ENCODE results near the gene MYLK4.

MYLK4 gene

DNA sequence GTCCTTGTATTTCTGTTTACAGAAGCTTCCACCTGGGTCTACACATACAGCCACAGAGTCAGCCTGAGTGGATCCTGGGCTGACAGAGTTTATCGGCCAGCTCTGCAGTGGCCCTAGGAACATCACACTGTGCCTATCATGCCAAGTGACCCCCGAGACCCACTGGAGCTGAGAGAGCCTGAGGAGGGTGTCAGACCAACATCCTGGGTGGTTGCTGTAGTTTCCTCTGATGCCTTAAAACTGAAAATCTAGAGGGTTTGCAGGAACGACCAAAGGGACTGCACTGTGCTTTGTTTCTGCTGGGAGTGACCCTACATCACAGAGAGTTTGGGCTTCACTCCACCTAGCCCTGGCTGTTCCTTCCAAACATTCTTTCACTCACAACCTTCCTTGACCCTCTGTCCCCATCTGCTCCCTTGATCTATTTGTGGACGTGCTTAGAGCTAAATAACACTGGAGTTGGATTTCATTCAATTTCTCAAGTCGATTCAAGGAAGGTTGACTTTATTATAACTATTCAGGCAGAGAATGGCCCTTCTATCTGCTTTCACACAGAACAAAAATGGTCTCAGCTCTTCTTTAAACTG lies 18.1 kb downstream of the MYLK4 start:
- DNase-seq, result no peak

DNA sequence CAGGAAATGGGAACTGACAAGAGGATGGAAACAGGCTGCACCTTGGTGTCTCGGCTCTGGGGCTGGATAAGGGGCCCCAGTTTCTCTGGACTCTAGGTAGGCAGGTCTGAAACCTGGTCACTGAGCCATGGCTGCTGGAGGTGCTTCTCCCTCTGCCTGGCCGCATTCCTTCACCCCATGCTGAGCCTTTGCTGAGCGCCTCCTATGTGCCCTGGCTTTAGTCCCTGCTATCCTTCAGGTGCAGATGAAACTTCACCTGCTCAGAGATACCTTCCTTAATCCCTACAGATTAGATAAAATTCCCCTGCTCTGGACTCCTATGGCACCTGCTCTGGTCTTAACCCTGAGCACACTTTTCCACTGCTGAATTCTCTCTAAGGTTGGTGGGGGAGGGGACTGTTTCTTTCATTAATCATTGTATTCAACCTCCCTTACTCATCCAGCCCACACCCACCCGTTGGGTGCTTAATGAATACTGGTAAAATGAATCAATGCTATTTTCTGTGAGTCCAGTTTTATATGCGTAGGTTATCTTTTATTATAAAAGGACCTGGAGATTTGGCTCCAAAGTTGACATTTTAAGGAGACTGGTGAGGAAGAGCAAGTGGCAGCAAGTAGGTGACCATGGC lies 19.3 kb downstream of the MYLK4 start:
- no peak for DNase-seq

DNA sequence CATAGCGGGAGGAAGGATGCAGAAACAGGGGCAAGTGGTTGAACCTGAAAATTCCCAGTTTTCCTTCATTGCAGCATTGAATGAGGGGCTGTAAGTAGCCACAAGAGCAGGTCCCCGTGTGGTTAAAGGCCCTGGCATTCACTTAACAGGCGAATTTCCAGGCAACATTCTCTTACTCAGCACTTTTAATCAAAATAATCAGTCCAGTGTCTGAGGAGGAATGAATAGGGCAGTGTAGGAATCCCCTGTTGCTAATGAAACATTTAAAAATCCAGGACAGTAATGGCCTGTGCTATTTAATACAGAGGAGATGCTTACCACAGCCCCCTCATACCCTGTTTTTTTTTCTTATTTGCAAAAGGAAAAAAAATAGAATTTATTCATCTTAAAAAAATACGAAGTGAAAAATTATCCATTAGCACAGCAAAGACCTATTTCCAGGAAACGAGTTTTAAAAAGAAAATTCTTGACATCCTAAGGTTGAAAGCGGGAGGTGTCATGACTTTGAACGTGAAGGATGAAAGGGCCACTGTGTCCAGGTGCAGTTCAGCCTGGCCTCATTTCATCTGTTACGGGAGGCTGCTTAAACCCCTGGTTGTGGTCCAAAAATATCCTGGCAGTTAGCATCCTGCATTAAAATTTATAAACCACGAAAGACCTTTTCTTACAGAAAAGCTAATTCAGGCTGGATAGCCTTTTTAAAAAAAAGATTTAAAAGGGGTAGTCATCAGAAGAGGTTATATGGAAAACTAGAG lies 20.2 kb downstream of the MYLK4 start:
- no peak for DNase-seq

DNA sequence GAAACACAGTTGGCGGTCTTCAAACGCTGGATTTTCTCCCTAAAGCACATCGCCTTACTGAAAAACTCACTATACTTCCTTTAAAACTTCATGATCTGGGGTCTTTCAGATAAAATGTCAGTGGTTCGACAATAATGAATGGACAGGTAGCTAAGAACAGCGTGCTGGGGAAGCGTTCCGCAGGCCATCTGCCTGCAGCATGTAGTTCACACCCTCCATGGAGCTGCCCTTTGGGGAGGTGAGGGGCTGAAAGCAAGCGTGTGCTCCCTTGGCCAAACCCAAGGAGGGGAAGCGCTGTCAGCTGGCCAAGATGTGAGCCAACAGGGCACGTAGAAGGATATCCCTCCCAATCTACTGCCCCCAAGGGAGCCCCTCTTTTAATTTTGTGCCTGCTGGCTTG lies 20.8 kb downstream of the MYLK4 start:
- DNase-seq, result no peak

DNA sequence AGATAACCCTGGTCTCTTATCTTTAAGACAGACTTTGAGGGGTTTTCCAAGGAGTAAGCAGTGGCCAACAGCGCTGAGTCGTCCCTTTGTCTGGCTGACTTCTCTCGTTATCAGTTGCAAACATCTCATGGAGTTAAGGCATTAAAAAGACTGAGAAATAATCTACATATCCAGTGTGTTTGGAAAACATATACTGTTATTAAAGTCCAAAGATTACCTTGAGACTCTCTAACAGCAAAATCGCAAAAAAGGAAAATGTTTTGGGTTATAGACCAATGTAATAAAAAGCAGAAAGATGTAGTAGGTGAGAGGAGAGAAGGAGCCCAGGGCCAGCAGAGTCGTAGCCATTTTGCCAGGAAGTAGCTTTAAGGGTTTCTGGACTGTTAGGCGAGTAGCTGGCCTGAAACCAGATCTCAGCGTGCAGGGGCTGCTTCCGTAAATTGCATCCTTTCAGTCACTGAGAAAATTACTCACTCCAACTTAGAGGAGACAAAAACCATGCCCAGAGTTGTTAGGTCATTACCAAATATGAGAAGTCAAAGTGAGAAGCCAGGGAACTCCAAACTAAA lies 24.6 kb downstream of the MYLK4 start:
- peak; percentile 48 for DNase-seq

DNA sequence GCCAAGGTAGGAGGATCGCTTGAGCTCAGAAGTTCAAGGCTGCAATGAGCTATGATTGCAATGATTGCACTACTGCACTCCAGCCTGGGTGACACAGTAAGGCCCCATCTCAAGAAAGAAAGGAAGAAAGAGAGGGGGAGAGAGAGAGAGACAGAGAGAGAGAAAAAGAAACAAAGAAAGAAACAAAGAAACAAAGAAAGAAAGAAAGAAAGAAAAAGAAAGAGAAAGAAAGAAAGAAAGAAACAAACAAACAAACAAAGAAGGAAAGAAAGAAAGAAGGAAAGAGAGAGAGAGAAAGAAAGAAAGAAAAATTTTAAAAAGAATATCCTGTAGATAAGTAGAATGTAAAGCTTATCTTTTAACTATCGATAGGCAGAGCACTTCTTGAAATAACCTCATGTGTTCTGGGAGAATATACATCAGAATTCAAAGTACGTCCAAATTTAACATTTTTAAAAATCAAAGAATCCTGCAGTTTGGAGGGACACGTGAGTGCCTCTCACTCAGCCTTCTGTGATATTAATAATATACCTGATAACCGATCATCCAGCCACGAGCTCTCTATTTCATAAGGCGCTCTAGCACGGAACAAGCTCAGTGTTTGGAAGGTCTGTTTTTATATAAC lies 25.2 kb downstream of the MYLK4 start:
- DNase-seq, result no peak

DNA sequence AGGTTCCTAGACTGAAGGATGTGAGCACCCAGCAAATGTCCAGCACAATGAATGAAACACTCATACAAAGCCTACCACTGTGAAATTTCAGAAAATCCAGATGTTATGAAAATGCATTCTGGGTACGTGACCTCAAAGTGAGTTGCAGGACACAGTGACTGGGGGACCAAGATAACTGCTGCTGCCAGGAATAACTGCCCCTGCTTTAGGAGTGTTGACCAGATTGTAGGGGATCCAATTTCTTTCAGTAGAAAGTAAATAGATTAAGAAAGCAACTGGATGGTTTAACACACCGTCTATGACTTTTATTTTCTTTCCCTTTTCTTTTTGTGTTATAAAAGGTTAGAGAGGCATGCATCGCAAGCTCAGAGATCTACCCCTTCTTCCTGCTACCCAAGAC lies 29.5 kb downstream of the MYLK4 start:
- DNase-seq, result no peak

DNA sequence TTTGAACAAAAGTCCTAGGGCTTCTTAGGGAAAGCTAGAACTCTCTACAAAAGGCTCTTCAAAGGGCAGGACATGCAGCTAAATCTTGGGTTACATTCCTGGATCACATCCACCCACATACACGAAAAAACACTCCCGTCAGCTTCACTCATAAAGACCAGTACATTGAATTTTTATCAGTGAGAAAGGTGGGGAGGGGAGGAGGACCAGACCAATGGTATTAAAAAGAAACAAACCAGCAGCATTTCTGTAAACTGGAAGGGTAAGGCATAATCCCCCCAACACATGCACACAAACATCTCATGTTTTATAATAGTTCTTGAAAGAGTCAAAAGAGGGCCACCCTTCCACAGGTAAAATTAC lies 31.6 kb downstream of the MYLK4 start:
- no peak for DNase-seq

DNA sequence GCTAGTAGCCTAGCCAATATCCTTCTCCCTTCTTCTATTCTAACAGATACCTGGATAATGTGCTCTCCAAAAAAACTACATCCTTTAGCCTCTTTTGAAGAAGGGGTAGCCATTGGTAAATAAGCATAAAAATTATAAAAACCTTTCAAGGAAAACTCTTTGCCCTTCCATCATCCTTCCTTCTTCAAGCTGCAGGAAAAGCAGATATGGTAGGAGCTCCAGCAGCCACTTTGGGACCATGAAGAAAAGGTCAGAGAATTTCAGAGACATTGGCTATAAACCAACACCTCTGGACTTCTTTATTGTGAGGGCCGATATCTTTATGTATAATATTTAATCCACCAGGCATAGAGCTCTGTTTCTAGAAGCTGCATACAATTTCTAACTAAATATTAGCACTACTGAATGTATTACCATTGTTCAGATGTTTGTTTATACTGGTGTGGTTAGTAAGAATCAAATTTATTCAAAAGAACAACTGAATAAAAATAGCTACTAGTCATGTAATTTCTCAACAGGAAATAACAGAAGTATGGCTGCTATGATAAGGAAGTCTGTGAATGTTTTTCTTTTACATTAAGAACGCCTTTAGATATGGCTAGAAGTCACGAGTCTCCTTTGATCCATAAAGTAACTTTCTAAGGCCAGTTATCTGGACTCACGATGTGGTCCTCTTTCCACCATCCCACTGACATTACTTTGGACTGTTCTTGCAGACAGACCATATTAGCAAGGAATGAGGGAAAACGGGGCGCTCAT lies 32.2 kb downstream of the MYLK4 start:
- DNase-seq, result no peak

DNA sequence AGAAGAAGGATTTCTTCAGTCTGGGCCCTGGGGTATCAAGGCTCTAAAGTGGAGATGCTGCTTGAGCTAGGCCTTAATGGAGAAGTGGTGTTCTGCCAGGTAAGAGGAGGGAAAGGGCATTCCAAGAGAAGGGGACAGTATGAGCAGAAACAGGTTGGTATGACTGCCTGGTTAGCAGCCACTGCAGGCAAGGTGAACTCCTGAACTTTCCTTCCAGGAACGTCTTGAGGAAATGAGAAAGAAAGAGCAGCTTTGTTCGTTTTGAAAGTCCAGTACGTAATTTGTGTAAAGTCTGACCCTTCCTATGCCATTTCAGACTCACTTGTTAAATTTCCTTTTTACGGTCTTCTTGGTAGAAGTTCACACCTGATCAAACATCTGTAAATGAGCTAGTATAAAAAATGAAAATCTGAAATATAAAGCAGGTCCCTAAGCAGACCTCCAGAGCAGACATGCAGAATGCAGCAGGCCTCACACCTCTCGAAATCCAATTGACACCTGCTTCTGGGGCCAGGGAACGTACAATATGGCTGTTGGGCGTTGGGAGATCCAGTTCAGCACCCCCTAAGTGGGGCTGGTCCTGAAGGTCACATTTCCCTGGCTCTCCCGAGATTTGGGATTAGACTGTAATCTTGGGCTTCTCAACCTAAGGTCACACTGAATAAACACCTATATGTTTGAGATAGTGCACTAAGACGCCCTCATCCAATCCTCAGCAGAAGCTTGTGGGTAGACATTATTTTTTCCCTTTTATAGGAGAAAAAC lies 33.6 kb downstream of the MYLK4 start:
- no peak for DNase-seq

DNA sequence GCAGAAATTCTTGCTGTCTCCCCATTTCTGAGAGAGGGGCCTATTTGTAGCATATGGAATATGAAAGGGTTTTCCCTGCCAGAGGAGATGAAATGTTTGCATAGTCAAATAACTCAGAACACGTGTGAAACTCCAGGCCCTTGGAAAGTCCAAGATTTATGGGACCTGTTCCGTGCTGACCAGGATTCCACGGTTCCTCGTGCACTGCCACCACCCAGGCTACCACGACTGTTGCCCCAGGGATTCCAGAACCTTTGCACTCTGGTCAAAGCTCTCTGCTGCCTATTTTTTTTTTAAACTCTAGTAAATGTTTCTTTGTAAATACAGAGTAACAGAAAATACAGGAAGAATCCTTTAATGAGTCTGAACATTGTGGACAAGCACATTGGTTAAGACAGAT lies 35.0 kb downstream of the MYLK4 start:
- no peak for DNase-seq

DNA sequence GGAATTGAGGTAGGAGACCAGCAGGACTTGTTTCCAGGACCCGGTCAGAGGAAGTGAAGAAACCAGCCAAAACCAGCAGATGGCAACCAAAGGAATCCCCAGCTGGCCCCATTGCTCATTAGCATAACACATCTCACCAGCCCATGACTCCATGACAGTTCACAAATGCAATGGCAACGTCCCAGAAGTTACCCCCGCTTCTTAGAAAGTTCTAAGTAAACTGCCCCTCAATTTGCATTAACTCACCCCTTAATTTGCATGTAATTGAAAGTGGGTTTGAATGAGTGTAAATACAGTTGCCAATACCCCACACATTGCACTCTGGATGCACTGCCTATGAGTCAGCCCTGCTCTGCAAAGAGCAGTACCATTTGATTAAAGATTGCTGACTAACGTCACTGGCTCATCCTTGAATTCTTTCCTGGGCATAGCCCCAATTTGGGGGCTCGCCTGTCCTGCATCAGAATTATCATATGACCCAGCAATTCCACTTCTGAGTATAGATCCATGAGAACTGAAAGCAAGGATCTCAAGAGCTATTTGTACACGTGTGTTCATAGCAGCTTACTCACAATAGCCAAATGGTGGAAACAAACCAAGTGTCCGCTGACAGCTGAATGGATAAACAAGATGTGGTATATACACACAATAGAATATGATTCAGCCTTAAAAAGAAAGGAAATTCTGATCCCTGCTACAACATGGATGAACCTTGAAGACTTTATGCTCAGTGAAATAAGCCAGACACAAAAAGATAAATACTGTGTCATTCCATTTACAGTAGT lies 36.4 kb downstream of the MYLK4 start:
- no peak for DNase-seq

DNA sequence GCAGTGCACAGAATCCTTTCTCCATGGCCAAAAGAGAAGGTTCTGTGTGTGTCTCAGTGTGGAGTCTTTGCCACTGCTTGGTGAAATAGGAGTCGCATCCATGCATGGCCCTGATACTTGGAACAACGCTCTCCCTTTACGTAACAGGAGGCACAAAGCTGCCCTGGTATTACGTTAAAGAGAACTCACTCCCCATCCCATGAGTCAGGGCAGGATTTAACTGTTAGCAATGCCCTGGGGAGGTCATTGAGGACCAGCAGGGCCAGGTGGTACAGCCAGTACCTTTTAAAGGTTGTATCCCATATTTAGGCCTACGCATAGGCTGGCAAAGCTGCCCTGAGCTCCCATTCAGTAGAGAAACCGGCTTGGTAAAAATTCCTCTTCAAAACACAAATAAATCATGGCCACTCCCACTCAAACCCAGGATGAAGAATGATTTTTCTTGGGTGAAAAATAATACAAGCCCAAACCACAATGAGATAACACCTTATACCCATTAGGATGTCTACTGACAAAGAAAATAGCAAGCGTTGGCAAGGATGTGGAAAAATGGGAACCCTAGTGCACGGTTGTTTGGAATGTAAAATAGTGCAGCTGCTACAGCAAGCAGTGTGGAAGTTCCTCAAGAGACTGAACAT lies 37.1 kb downstream of the MYLK4 start:
- no peak for DNase-seq

DNA sequence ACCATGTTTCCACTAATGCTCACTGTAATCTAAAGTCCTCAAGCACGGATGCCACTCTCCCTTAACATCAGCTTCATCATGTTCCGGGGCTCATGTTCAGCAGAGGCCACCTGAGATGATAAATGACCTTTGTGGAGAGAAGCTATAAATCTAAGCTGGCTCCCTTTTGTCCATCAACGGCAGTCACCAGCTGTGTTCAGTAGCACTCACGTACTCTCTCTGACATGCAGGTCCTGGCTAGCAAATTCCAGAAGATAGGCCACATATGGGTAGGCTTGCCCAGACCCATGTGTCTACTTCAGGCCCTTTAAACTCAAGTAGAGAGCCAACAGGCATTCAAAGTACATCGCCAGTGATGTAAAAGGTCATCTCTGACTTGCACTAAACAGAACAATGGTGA lies 38.6 kb downstream of the MYLK4 start:
- no peak for DNase-seq

DNA sequence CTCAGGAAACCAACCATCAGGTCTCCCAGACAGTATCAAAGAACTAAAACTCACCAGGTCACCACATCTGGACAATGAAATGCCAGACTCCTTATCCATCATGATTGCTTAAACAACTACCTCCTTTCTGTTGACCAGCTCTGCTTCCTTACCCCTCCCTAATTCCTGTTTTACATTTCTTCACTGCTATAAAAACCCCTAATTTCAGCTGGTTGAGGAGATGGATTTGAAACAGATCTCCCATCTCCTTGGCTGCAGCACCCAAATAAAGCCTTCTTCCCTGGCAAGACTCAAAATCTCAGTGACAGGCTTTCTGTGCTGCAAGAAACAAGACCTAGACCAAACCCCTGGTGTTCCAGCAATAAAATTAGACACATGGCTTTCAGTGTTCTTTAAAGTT lies 40.3 kb downstream of the MYLK4 start:
- DNase-seq, result no peak

DNA sequence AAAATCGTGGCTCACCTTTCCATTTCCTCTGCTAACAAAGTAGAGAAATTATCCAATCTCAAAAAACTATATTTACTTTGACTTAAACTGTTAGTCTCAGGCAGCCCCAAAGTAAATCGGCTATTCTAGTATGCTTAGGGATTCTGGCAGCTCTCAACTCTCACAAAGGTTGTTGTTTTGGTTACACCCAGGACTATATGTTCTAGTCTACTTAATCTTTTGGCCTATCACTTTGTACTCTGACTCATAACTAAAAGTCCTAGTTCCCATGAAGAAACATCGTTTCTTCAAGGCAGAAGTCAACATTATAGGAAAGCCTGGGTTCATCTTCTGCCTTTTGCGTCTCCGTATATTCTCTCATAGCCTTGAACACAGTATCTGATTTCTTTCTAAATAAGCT lies 42.3 kb downstream of the MYLK4 start:
- no peak for DNase-seq

DNA sequence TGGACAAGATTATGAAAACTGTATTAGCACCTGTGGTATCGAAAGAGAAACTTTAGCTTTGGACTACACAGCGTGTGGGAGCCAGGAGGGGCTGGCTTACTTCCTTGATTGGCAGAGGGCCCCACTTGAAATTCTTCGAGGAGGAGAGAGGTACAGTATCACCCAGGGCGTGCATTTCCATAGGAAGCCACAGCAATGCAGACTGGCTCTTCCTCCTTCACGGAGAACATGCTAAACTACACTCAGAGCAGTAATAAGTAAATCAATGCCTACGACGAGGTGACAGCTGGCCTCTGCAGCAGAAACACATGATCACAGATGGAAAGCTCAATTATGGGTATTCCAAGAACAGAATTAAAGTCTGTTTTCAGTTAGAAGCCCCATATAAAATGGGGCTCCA lies 44.2 kb downstream of the MYLK4 start:
- DNase-seq, result no peak

DNA sequence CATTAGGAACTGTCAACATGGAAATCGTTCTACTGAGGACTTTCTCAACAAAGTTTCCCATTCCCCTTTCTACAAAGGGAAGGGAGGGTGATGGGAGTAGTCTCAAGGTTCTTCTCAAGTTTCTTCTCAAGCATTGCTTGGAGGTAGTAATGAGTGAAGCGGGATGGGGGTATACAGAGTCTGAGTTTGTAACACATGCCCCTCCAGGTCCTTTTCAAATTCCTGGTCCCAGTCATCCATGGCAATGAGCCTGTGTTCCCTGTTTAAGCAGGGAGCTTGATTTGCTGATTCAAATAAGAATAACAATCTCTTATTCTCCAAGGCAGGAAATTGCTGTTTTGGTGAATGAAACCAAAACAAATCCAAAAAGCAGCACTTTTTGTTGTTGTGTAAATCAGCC lies 45.5 kb downstream of the MYLK4 start:
- DNase-seq, result no peak

DNA sequence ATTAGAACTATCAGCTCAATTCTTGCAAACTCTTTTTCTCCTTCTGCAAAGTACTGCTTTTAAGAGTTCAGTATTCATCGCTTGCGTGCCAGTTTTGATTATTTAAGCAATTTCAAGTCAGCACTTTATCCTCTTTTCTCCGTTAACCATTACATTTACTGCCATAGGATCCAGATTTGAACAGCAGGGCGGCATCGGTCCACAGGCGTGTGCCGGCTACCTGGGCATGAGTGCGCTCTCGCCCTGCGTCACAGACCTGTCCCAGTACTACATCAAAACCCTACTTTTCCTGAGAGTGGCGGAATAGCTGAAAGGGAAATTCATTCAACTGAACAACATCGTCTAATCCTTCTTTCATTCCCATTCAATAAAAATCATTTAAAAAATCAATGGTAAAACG lies 53.4 kb downstream of the MYLK4 start:
- no peak for DNase-seq

DNA sequence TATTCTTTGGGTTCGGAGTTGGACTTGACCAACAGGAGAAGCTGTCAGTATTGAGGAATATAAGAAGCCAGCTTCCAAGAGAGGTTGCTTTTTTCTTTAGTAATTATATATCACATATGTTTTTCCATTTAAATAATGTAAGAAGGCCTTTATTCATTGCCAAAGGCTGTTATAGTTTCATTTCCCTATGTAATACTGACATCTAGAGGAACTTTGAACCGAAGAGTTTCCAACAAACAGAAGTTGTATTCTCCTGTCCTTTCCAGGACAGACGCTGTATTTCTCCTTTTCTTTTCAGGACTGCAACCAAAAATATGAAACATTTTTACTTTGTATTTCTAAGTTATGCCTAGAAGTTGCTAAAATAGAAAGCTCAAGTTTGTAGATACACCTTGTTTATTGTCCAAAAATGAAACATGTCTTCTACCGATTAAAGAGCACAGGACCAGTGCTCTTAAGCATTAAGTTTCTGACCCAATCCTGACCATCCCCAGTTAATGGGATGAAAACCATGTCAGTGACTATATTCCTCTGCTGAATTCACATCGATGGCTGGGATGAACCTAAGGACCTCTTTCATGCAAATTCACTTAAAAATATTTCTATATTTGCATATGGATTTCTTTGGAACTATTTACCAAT lies 55.1 kb downstream of the MYLK4 start:
- DNase-seq, result no peak
